ENCODE data around the gene ROM1.

The ROM1 gene

DNA sequence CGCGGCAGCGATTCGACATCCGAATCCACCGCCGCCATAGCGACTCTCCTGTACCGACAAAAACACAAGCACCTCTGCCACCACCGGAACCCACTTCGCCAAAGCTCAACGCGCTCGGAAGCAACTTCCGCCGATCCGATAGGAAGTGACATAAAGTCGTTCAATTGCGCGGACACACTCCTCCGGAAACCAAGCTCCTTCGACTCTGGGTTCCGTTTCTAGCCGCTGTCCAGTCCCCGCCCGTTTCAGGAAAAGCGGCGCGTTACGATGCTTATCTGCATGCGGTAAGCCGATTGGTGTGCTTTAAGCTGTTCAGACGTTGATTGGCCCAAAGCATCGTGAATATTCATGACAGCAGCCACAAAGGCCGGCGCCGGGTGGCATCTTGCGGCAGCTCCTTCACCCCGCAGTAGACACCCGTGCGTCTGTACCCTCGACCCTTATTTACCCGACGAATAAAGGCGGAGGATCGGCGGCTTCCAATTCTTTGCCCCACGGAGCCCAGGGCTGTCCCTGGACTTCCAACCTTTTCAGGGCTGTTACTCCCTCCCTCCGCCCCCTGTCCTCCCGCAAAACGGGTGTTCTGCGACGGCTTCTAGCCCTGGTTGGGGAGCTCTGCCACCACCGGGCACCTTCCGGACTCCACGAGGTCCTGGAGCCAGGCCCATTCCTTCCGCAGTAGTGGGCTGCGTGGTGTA lies 21.5 kb upstream of the ROM1 start, which contains the start of gene TUT1:
TUT1 (minus strand) TSS at position 76 of the 698 bp plus-strand sequence; CDS start at position 38, 38 bp downstream.
- in situ Hi-C loops (cut with MboI; ENCODE audit: low pct_unique_long_range_greater_than_20kb, low sequenced_read_pairs, unreplicated experiment) = no loop called here
- TF ChIP-seq, protein P1, sequence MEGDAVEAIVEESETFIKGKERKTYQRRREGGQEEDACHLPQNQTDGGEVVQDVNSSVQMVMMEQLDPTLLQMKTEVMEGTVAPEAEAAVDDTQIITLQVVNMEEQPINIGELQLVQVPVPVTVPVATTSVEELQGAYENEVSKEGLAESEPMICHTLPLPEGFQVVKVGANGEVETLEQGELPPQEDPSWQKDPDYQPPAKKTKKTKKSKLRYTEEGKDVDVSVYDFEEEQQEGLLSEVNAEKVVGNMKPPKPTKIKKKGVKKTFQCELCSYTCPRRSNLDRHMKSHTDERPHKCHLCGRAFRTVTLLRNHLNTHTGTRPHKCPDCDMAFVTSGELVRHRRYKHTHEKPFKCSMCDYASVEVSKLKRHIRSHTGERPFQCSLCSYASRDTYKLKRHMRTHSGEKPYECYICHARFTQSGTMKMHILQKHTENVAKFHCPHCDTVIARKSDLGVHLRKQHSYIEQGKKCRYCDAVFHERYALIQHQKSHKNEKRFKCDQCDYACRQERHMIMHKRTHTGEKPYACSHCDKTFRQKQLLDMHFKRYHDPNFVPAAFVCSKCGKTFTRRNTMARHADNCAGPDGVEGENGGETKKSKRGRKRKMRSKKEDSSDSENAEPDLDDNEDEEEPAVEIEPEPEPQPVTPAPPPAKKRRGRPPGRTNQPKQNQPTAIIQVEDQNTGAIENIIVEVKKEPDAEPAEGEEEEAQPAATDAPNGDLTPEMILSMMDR (IDR thresholded peaks at IDR 0.05; ENCODE audit: extremely low read depth, insufficient read depth, missing control alignments) = no peak
- DNase-seq (ENCODE audit: low spot score) = peak; percentile 91

DNA sequence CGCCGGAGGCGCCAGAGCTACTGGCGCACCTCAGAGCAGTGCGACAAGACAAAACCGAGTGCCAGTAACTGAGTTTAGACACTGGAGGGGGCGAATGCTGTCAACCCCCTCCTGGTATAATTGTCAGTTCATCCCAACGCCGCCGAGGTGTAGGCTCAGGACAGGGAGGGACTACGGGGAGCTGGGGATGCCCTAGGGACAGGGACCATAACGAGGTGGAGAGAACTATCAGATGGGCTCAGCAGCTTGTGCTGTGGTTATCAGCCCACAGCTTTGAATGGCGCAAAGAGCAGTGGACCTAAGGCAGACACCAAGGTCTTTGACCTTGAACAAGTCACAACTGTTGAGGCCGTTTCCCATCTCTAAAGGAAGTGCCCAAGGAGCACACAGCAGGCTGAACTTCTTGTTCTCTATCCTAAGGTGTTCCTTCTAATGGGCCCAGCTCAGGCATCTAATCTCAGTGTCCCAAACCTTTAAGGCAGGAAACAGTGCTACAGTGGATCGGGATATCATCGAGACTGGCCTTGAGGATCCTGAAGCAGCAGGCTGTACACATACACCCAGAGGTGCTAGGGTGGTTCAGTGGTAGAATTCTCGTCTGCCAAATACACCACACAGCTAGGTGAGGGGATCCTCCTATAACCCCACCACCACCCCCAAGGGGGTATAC lies 20.8 kb upstream of the ROM1 start:
- TF ChIP-seq, protein P1 (IDR thresholded peaks at IDR 0.05; ENCODE audit: extremely low read depth, insufficient read depth, missing control alignments) = no peak
- no peak for DNase-seq (ENCODE audit: low spot score)
- in situ Hi-C loops (cut with MboI; ENCODE audit: low pct_unique_long_range_greater_than_20kb, low sequenced_read_pairs, unreplicated experiment) = no loop called here

DNA sequence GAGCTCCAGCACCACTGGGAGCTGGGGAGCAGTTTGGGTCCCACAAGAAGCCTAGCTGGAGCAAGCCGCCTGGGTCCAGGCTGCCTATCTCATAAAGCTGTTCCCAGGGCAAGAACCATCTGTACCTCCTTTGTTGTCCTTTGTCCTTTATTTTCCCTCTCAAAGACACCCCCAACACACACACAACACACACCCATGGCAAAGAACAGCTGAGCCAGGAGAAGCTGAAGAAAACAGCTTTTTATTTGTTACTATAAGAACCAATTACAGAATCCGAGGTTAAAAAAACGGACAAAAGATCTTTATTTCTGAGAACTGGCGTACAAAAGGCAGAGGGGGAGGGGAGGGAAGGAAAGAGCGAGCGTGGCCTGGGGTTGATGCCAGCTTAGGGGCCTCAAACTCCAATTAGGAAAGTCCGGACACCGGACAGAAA lies 20.1 kb upstream of the ROM1 start:
- TF ChIP-seq, protein P1 (IDR thresholded peaks at IDR 0.05; ENCODE audit: extremely low read depth, insufficient read depth, missing control alignments) = no peak
- DNase-seq (ENCODE audit: low spot score) = no peak
- in situ Hi-C loops (cut with MboI; ENCODE audit: low pct_unique_long_range_greater_than_20kb, low sequenced_read_pairs, unreplicated experiment) = no loop called here

DNA sequence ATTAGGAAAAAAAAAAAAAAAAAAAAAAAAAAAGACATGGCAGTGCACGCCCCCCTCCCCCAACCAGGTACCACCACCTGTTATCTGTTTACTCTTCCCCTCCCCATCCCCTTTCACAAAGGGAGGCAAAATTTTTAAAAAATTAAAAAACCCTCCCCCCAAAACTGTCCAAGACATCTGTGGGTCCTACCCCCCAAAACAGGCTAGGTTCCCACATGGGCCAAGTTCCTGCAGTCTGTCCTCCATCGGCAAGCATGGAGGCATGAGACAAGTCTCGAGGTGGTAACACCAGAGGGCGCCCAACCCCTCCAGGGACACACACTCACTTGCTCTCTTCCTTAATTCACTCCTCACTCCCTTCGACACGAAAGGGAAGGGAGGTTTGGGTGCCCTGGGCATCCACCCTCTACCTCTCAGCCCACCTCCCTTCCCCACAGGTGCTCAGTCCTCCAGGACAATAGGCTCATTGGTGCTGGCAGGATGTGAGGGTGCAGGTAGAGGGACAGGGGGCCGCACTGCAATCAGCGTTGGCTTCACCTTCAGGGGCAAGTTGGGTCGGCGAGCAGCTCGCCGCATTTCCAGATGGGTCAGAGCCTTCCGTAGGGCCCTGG lies 19.5 kb upstream of the ROM1 start:
- TF ChIP-seq, protein P1 (IDR thresholded peaks at IDR 0.05; ENCODE audit: extremely low read depth, insufficient read depth, missing control alignments) = peak; percentile 78
- in situ Hi-C loops (cut with MboI; ENCODE audit: low pct_unique_long_range_greater_than_20kb, low sequenced_read_pairs, unreplicated experiment) = no loop called here
- DNase-seq (ENCODE audit: low spot score) = peak; percentile 64

DNA sequence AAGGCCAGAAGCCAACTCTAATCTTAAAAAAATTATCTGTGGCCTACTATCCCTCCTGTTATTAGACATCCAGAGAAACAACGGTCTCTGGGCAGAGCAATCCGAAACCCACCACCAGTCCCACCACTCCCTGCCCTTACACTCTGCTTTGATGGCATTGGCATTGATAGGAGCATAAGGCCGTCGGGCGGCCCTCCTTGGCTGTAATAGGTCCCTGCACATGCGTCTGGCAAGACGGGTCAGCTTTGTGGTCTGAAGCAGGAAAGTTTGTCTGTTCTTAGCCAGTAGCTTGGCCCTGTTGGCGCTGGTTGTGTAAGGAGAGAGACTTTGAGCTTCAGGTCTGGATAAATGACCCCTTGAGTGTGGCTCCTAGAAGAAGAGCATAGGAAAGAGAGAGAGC lies 17.9 kb upstream of the ROM1 start:
- TF ChIP-seq, protein P1 (IDR thresholded peaks at IDR 0.05; ENCODE audit: extremely low read depth, insufficient read depth, missing control alignments) = no peak
- DNase-seq (ENCODE audit: low spot score) = no peak
- in situ Hi-C loops (cut with MboI; ENCODE audit: low pct_unique_long_range_greater_than_20kb, low sequenced_read_pairs, unreplicated experiment) = no loop called here

DNA sequence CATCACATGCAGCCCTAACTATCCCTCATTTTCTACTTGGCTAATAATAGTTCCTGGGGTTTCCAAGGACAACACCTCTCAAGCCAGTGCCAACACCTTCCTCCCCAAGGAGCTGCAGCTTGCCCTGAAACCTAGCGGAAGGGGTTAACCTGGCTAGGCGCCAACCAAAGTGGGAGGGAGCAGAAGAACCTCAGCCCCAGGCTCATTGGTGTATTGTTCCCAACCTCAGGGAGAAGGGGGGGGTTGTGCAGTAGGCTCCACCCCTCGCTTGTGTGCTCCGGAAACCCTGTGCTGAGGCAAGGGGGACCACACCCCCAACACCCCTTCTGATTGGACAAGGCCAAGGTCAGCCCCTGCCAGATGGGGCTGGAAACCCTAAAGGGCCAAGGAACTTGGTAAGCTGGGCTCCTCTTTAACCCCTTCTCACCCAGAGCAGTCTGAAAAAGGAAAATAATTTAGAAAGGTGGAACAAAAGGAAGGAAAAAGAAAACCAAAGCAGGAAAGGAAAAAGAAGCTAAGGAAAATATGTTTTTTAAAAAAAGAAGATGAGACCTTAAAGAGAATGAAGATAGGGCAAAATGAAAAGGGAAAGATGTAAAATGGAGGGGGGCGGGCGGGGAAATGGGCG lies 13.9 kb upstream of the ROM1 start:
- TF ChIP-seq, protein P1 (IDR thresholded peaks at IDR 0.05; ENCODE audit: extremely low read depth, insufficient read depth, missing control alignments) = no peak
- DNase-seq (ENCODE audit: low spot score) = peak; percentile 94
- in situ Hi-C loops (cut with MboI; ENCODE audit: low pct_unique_long_range_greater_than_20kb, low sequenced_read_pairs, unreplicated experiment) = no loop called here

Measured in GM13977 (cell line).